IMR-90 (cell line): ENCODE measurements around the gene PGGHG.
A peak's percentile ranks its signal among the peaks of the same experiment; 100 is the strongest.

Experiments
- CHD1 ChIP-seq: IDR thresholded peaks from 2 replicates; pipeline ENCODE4 v1.6.1; 2012; ENCODE audit warnings: low read depth, low read length, improper control_type of control experiment
- CTCF ChIP-seq: conservative IDR thresholded peaks from 2 replicates; pipeline ENCODE4 v1.5.1; 2012; ENCODE audit warnings: mild to moderate bottlenecking, low read depth, low read length, improper control_type of control experiment
- ELK1 ChIP-seq: fragments of 150-350 bp; IDR thresholded peaks from 2 replicates; pipeline ENCODE4 v1.6.1; 2016; ENCODE audit warnings: low read depth, mild to moderate bottlenecking, low read length, moderate library complexity, borderline replicate concordance
- MAFK ChIP-seq: IDR thresholded peaks from 2 replicates; pipeline ENCODE4 v1.6.1; 2012; ENCODE audit warnings: low read depth, low read length, improper control_type of control experiment
- MAZ ChIP-seq: IDR thresholded peaks from 2 replicates; pipeline ENCODE4 v1.6.1; 2012; ENCODE audit warnings: low read depth, mild to moderate bottlenecking, low read length, improper control_type of control experiment, moderate library complexity, borderline replicate concordance
- MXI1 ChIP-seq: IDR thresholded peaks from 2 replicates; pipeline ENCODE4 v1.6.1; 2012; ENCODE audit warnings: low read depth, mild to moderate bottlenecking, low read length, moderate library complexity, borderline replicate concordance
- NFE2L2 ChIP-seq: fragments of 150-350 bp; IDR thresholded peaks from 2 replicates; pipeline ENCODE4 v1.6.1; 2016; ENCODE audit warnings: low read depth, mild to moderate bottlenecking, low read length
- POLR2A ChIP-seq: IDR thresholded peaks from 2 replicates; pipeline ENCODE4 v1.6.1; 2012; ENCODE audit warnings: mild to moderate bottlenecking, low read depth, low read length
- RAD21 ChIP-seq: IDR thresholded peaks from 2 replicates; pipeline ENCODE4 v1.6.1; 2012; ENCODE audit warnings: low read length, improper control_type of control experiment
- RCOR1 ChIP-seq: IDR thresholded peaks from 2 replicates; pipeline ENCODE4 v1.6.1; 2012; ENCODE audit warnings: mild to moderate bottlenecking, low read length, improper control_type of control experiment; ENCODE audit not compliant: insufficient replicate concordance
- RFX5 ChIP-seq: IDR thresholded peaks from 2 replicates; pipeline ENCODE4 v1.8.0; 2012; ENCODE audit warnings: low read depth, mild to moderate bottlenecking, low read length, moderate library complexity
- USF2 ChIP-seq: fragments of 150-350 bp; IDR thresholded peaks from 2 replicates; pipeline ENCODE4 v1.6.1; 2017; ENCODE audit warnings: mild to moderate bottlenecking, antibody characterized with exemption, low read length, low read depth

GRCh38 chr11:250740-251299 is 38.1 kb upstream of the PGGHG start:
- TF ChIP-seq CTCF, result peak; percentile 58
- no peak for TF ChIP-seq RFX5
- no peak for TF ChIP-seq CHD1
- TF ChIP-seq POLR2A, result no peak
- peak; percentile 67 for TF ChIP-seq RAD21
- no peak for TF ChIP-seq NFE2L2
- no peak for TF ChIP-seq MAFK
- TF ChIP-seq MXI1, result no peak
- TF ChIP-seq USF2, result no peak
- no peak for TF ChIP-seq ELK1
- TF ChIP-seq MAZ, result no peak
- TF ChIP-seq RCOR1, result no peak
